Measurements from ENCODE around the gene ASAP3. TPM values are rescaled to one million over a fixed set of nuclear protein-coding genes. Genes with fewer than 3 reads are reported as not detected.

Gene ASAP3
- total and polyA plus RNA-seq, 2 experiments from 2014 or later = 28.8 to 45.1 TPM

- Histone ChIP-seq H3K4me2 (no peak overlapping the region), H3K4me3 (no peak overlapping the region), H3K79me2 (no peaks in the 10 kb centered on the region), H4K20me1 (ENCODE audit: insufficient read depth, poor library complexity, severe bottlenecking) (no peaks in the 10 kb centered on the region), H3K27ac (no peak overlapping the region), H3K9me2 (replicated peaks; ENCODE audit: insufficient read depth) (no peaks in the 10 kb centered on the region), H3K9me3 (ENCODE audit: low read depth) (no peaks in the 10 kb centered on the region), H3K27me3 (no peaks in the 10 kb centered on the region), H3K36me3 (replicated peaks; ENCODE audit: insufficient read depth, low read depth) (no peaks in the 10 kb centered on the region), H3K4me1 (ENCODE audit: insufficient read depth) (peaks cover 31% of the 10 kb centered on the region), H2AFZ (no peak overlapping the region)
- 81% methylated on average over 2 of the region's 2 CpGs for WGBS (ENCODE audit: low lambda C conversion rate, missing lambda C conversion rate)
- no peak for DNase-seq (ENCODE audit: low spot score)
- TF ChIP-seq EZH2 (IDR thresholded peaks at IDR 0.05; ENCODE audit: borderline replicate concordance) (no peak), EZH2phosphoT487 (IDR thresholded peaks at IDR 0.05; ENCODE audit: low read depth, severe bottlenecking, unreplicated experiment) (no peak)
- TF ChIP-seq, protein P1, sequence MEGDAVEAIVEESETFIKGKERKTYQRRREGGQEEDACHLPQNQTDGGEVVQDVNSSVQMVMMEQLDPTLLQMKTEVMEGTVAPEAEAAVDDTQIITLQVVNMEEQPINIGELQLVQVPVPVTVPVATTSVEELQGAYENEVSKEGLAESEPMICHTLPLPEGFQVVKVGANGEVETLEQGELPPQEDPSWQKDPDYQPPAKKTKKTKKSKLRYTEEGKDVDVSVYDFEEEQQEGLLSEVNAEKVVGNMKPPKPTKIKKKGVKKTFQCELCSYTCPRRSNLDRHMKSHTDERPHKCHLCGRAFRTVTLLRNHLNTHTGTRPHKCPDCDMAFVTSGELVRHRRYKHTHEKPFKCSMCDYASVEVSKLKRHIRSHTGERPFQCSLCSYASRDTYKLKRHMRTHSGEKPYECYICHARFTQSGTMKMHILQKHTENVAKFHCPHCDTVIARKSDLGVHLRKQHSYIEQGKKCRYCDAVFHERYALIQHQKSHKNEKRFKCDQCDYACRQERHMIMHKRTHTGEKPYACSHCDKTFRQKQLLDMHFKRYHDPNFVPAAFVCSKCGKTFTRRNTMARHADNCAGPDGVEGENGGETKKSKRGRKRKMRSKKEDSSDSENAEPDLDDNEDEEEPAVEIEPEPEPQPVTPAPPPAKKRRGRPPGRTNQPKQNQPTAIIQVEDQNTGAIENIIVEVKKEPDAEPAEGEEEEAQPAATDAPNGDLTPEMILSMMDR (IDR thresholded peaks at IDR 0.05; ENCODE audit: poor library complexity) = no peak
These were observed 57.2 kb downstream of the ASAP3 start for GRCh38 chr1:23426828-23427227.

DNA sequence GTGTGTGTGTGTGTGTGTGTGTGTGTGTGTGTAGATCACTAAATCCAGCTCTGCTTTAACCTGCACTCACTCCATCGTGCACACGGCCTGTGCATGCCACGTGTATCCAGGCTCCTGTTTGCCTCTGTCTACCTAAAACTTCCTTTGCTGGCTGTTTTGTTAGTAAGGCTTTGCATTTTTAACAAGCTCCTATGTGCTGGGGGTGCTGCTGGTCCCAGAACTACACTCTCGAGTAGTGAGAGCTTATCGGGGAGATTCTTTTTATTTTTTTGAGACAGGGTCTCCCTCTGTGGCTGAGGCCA lies 58.8 kb downstream of the ASAP3 start:
- no peak overlapping the region for H3K4me3 ChIP-seq
- H4K20me1 ChIP-seq (ENCODE audit: insufficient read depth, poor library complexity, severe bottlenecking) = no peaks in the 10 kb centered on the region
- no peak overlapping the region for H3K27ac ChIP-seq
- H3K36me3 ChIP-seq (replicated peaks; ENCODE audit: insufficient read depth, low read depth) = no peaks in the 10 kb centered on the region
- H3K4me2 ChIP-seq = peak overlapping the region; percentile 94
- 33% methylated on average over 5 of the region's 5 CpGs for WGBS (ENCODE audit: low lambda C conversion rate, missing lambda C conversion rate)
- no peak for TF ChIP-seq EZH2 (IDR thresholded peaks at IDR 0.05; ENCODE audit: borderline replicate concordance)
- TF ChIP-seq, protein P1 (IDR thresholded peaks at IDR 0.05; ENCODE audit: poor library complexity) = no peak
- no peak for TF ChIP-seq EZH2phosphoT487 (IDR thresholded peaks at IDR 0.05; ENCODE audit: low read depth, severe bottlenecking, unreplicated experiment)
- H3K4me1 ChIP-seq (ENCODE audit: insufficient read depth) = peaks cover 42% of the 10 kb centered on the region
- H3K9me3 ChIP-seq (ENCODE audit: low read depth) = no peaks in the 10 kb centered on the region
- peak; percentile 39 for DNase-seq (ENCODE audit: low spot score)
- no peaks in the 10 kb centered on the region for H3K9me2 ChIP-seq (replicated peaks; ENCODE audit: insufficient read depth)
- H3K79me2 ChIP-seq = peaks cover 12% of the 10 kb centered on the region
- H2AFZ ChIP-seq = no peak overlapping the region
- no peaks in the 10 kb centered on the region for H3K27me3 ChIP-seq

- WGBS (ENCODE audit: low lambda C conversion rate, missing lambda C conversion rate) = 9% methylated on average over 32 of the region's 84 CpGs
- TF ChIP-seq EZH2phosphoT487 (IDR thresholded peaks at IDR 0.05; ENCODE audit: low read depth, severe bottlenecking, unreplicated experiment) (no peak), EZH2 (IDR thresholded peaks at IDR 0.05; ENCODE audit: borderline replicate concordance) (no peak)
- TF ChIP-seq, protein P1 (IDR thresholded peaks at IDR 0.05; ENCODE audit: poor library complexity) = no peak
- no peaks in the 10 kb centered on the region for H4K20me1 ChIP-seq (ENCODE audit: insufficient read depth, poor library complexity, severe bottlenecking)
- peaks cover 42% of the 10 kb centered on the region for H3K4me1 ChIP-seq (ENCODE audit: insufficient read depth)
- H3K27ac ChIP-seq = peak within 1 kb of the TSS; percentile 82
- no peaks in the 10 kb centered on the region for H3K27me3 ChIP-seq
- H2AFZ ChIP-seq = peak within 1 kb of the TSS; percentile 71
- H3K4me3 ChIP-seq = peak within 1 kb of the TSS; percentile 41
- H3K9me3 ChIP-seq (ENCODE audit: low read depth) = no peaks in the 10 kb centered on the region
- H3K9me2 ChIP-seq (replicated peaks; ENCODE audit: insufficient read depth) = no peaks in the 10 kb centered on the region
- H3K79me2 ChIP-seq = peaks cover 18% of the 10 kb centered on the region
- no peaks in the 10 kb centered on the region for H3K36me3 ChIP-seq (replicated peaks; ENCODE audit: insufficient read depth, low read depth)
- DNase-seq (ENCODE audit: low spot score) = peak; percentile 77
- peak within 1 kb of the TSS; percentile 94 for H3K4me2 ChIP-seq
These were observed 59.4 kb downstream of the ASAP3 start, which contains the start of gene TCEA3 for GRCh38 chr1:23424293-23425192. Gene TCEA3 (minus strand): TSS chr1:23424748. CDS start chr1:23424633, 115 bp downstream.

All from hepatocyte (in vitro differentiated cells).